Adipocyte (in vitro differentiated cells): ENCODE data around the gene PIM3.

Experiments
- DNase-seq: peaks from one replicate; pipeline ENCODE4 v3.0.0-alpha.2; 2015; ENCODE audit warnings: low read depth
- H3K27me3 ChIP-seq: replicated peaks from 2 replicates; pipeline ENCODE4 v1.7.0; 2013; ENCODE audit warnings: mild to moderate bottlenecking, low read length, moderate library complexity; ENCODE audit not compliant: control insufficient read depth, insufficient read depth
- H3K36me3 ChIP-seq: 2 replicates; pipeline ENCODE4 v1.7.0; 2013; ENCODE audit warnings: low read length, mild to moderate bottlenecking, moderate library complexity; ENCODE audit not compliant: control insufficient read depth, insufficient read depth, severe bottlenecking
- H3K4me1 ChIP-seq: 2 replicates; pipeline ENCODE4 v1.7.0; 2013; ENCODE audit warnings: mild to moderate bottlenecking, low read length, moderate library complexity; ENCODE audit not compliant: control insufficient read depth, insufficient read depth
- H3K4me3 ChIP-seq: 2 replicates; pipeline ENCODE4 v1.7.0; 2013; ENCODE audit warnings: mild to moderate bottlenecking, low read length, moderate library complexity
- H3K9ac ChIP-seq: 2 replicates; pipeline ENCODE4 v1.7.0; 2013; ENCODE audit warnings: mild to moderate bottlenecking, low read length, moderate library complexity
- H3K9me3 ChIP-seq: 2 replicates; pipeline ENCODE4 v1.7.0; 2013; ENCODE audit warnings: mild to moderate bottlenecking, low read length, moderate library complexity; ENCODE audit not compliant: control insufficient read depth

Gene PIM3

GRCh38 chr22:49948116-49948957, 12.2 kb upstream of the PIM3 start:
- Histone ChIP-seq H3K27me3 (no peaks in the 10 kb centered on the region), H3K36me3 (no peaks in the 10 kb centered on the region), H3K9me3 (no peaks in the 10 kb centered on the region), H3K4me3 (no peak overlapping the region), H3K4me1 (peaks cover 16% of the 10 kb centered on the region), H3K9ac (no peak overlapping the region)
- no peak for DNase-seq

GRCh38 chr22:49948958-49949913, 11.3 kb upstream of the PIM3 start:
- Histone ChIP-seq H3K4me1 (peaks cover 21% of the 10 kb centered on the region), H3K9ac (no peak overlapping the region), H3K9me3 (no peaks in the 10 kb centered on the region), H3K36me3 (no peaks in the 10 kb centered on the region), H3K4me3 (no peak overlapping the region), H3K27me3 (no peaks in the 10 kb centered on the region)
- DNase-seq, result no peak

- Histone ChIP-seq H3K36me3 (no peaks in the 10 kb centered on the region), H3K27me3 (no peaks in the 10 kb centered on the region), H3K9ac (no peak overlapping the region), H3K4me1 (peaks cover 28% of the 10 kb centered on the region), H3K4me3 (no peak overlapping the region), H3K9me3 (no peaks in the 10 kb centered on the region)
- no peak for DNase-seq
These were observed 10.7 kb upstream of the PIM3 start for GRCh38 chr22:49949914-49950292.

- no peak for DNase-seq
- Histone ChIP-seq H3K9ac (no peak overlapping the region), H3K27me3 (no peaks in the 10 kb centered on the region), H3K4me1 (peaks cover 34% of the 10 kb centered on the region), H3K4me3 (no peak overlapping the region), H3K36me3 (no peaks in the 10 kb centered on the region), H3K9me3 (no peaks in the 10 kb centered on the region)
These were observed 10.1 kb upstream of the PIM3 start for GRCh38 chr22:49950396-49950994.

- H3K4me1 ChIP-seq, result peaks cover 40% of the 10 kb centered on the region
- H3K9ac ChIP-seq, result no peak overlapping the region
- no peaks in the 10 kb centered on the region for H3K9me3 ChIP-seq
- H3K4me3 ChIP-seq, result no peak overlapping the region
- no peaks in the 10 kb centered on the region for H3K27me3 ChIP-seq
- H3K36me3 ChIP-seq, result no peaks in the 10 kb centered on the region
- DNase-seq, result no peak
These were observed 9.4 kb upstream of the PIM3 start for GRCh38 chr22:49951000-49951677.

- no peaks in the 10 kb centered on the region for H3K9me3 ChIP-seq
- H3K4me3 ChIP-seq, result no peak overlapping the region
- no peak for DNase-seq
- H3K9ac ChIP-seq, result peak overlapping the region; percentile 60
- H3K36me3 ChIP-seq, result no peaks in the 10 kb centered on the region
- peaks cover 45% of the 10 kb centered on the region for H3K4me1 ChIP-seq
- H3K27me3 ChIP-seq, result no peaks in the 10 kb centered on the region
These were observed 8.9 kb upstream of the PIM3 start for GRCh38 chr22:49951678-49951985.

GRCh38 chr22:49951986-49952896, 8.3 kb upstream of the PIM3 start:
- no peaks in the 10 kb centered on the region for H3K9me3 ChIP-seq
- H3K9ac ChIP-seq, result peak overlapping the region; percentile 60
- H3K27me3 ChIP-seq, result no peaks in the 10 kb centered on the region
- H3K4me1 ChIP-seq, result peaks cover 51% of the 10 kb centered on the region
- DNase-seq, result peak; percentile 56
- no peaks in the 10 kb centered on the region for H3K36me3 ChIP-seq
- H3K4me3 ChIP-seq, result no peak overlapping the region

GRCh38 chr22:49953027-49953679, 7.4 kb upstream of the PIM3 start:
- no peak for DNase-seq
- Histone ChIP-seq H3K4me3 (no peak overlapping the region), H3K4me1 (peaks cover 53% of the 10 kb centered on the region), H3K9ac (peak overlapping the region; percentile 60), H3K27me3 (no peaks in the 10 kb centered on the region), H3K36me3 (no peaks in the 10 kb centered on the region), H3K9me3 (no peaks in the 10 kb centered on the region)

GRCh38 chr22:49953680-49954344, 6.8 kb upstream of the PIM3 start:
- Histone ChIP-seq H3K9ac (peak overlapping the region; percentile 31), H3K4me1 (peaks cover 55% of the 10 kb centered on the region), H3K36me3 (no peaks in the 10 kb centered on the region), H3K27me3 (no peaks in the 10 kb centered on the region), H3K9me3 (no peaks in the 10 kb centered on the region), H3K4me3 (no peak overlapping the region)
- no peak for DNase-seq
